Right cardiac atrium (tissue), 5 donors: ENCODE data around the gene CMPK2. TPM values are rescaled to one million over a fixed set of nuclear protein-coding genes. Genes with fewer than 3 reads are reported as not detected.
A peak's percentile ranks its signal among the peaks of the same experiment; 100 is the strongest.

Source experiments
- ATAC-seq, 2 donors: fragments of 200-7000 bp; cut with Tn5 transposase; one replicate each; pipeline versions ENCODE4 v1.8.0 to v1.9.1; 2020; ENCODE audit warnings: moderate library complexity in 2 of 2, mild to moderate bottlenecking in 1 of 2
- DNase-seq, 3 donors: peaks; one replicate each; pipeline ENCODE4 v3.0.0-alpha.2; 2020
- H3K27ac ChIP-seq: one replicate; pipeline ENCODE4 v1.5.1; 2013; ENCODE audit warnings: mild to moderate bottlenecking, low read length, control low read depth, moderate library complexity
- H3K27me3 ChIP-seq: one replicate; pipeline ENCODE4 v1.6.1; 2013; ENCODE audit not compliant: control insufficient read depth, insufficient read depth
- H3K4me1 ChIP-seq: one replicate; pipeline ENCODE4 v1.6.1; 2013; ENCODE audit warnings: low read length; ENCODE audit not compliant: control insufficient read depth, insufficient read depth
- H3K4me3 ChIP-seq: one replicate; pipeline ENCODE4 v1.5.1; 2013; ENCODE audit warnings: low read length, control low read depth
- H3K9me3 ChIP-seq: one replicate; pipeline ENCODE4 v1.6.1; 2013; ENCODE audit warnings: low read length; ENCODE audit not compliant: control insufficient read depth
- WGBS: extraction: QIAGEN DNeasy Blood & Tissue Kit; methylation state at CpG from one replicate; pipeline ENCODE4 v1.1.7; 2013; 5-methylcytosine and 5-hydroxymethylcytosine counted together
- intact Hi-C, 4 donors: fragments of 100-400 bp; cut with DNase I; formaldehyde crosslinking; loops; one replicate each; pipeline versions ENCODE4 v1.11.0 to v1.14.0; 2022 to 2023
- polyA plus RNA-seq: library from polyadenylated mRNA; stranded (reverse); fragments of 200-250 nt; gene quantifications from one replicate; pipeline ENCODE4 v1.2.3, GENCODE V29; 2013
- total RNA-seq, 4 donors: library from RNA; stranded (reverse); fragmentation: NEBNext Ultra II Directional; extraction: Animal tissue kit (Norgen Biotek cat#: 25700); gene quantifications; one replicate each; pipeline ENCODE4 v1.2.1, GENCODE V29; 2021
- donor health status: healthy with polysubstance abuse.
- donor health status: DM: no; HTN: yes; CAD: no.
- donor health status: DM: no; HTN: no; CAD: no.
- donor health status: DM: no; HTN: yes; CAD: no; lungs with severe emphysema.
- donor health status: DM: yes; HTN: yes; CAD: no.

Gene CMPK2
- total and polyA plus RNA-seq, 5 donors: 2.7 to 5.7 (median 3.3) TPM

DNA sequence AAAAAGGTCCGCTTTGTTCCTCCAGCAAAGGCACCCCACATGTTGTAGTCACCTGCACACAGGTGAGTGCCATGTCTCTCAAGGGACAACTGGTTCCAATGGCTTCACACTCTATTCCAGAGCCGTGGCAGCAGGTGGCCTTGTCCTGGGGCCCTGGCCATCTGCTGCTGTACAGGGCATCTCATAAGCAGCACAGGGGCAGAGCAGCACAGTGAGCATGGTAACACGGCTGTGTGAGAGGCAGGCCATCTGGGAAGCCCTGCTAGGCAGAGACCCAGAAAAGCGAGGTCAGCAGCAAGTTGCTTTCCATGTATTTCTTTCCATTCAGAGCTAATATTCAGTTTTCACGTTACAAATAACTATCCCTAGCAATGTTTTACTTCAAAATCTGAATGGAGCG is 54.7 kb downstream of the CMPK2 start:
- intact Hi-C loops: no loop called here
- no peaks in the 10 kb centered on the region for H3K4me1 ChIP-seq
- ATAC-seq: no peak
- H3K9me3 ChIP-seq: no peaks in the 10 kb centered on the region
- no peak overlapping the region for H3K27ac ChIP-seq
- DNase-seq: peak in 1 of 3 donors; percentile 16
- no peaks in the 10 kb centered on the region for H3K27me3 ChIP-seq
- no peak overlapping the region for H3K4me3 ChIP-seq
- whole genome bisulfite sequencing: 85% methylated on average over 6 of the region's 6 CpGs

DNA sequence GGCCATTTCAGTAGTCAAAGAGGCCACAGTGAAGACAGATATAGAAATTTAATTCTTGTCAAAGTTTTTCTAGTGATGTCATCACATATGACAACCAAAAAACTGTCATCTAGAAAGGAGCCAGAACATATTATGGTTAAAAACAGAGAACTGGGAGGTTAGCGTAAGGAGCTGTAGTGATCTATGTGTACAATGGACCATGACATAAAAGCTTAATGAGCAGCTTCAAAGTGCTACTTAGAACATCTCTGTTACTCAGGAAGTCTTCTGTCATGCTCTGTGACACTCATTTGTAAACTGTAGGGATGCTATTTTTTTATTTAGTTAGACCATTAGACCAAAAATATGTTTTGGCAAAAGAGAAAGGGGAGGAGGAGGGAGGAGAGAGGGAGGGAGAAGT is 57.3 kb downstream of the CMPK2 start:
- no peak for ATAC-seq
- Histone ChIP-seq H3K4me3 (no peak overlapping the region), H3K9me3 (no peaks in the 10 kb centered on the region), H3K27me3 (no peaks in the 10 kb centered on the region), H3K27ac (no peak overlapping the region), H3K4me1 (no peaks in the 10 kb centered on the region)
- intact Hi-C loops: no loop called here
- 81% methylated on average over 1 of the region's 1 CpG for WGBS
- no peak for DNase-seq

DNA sequence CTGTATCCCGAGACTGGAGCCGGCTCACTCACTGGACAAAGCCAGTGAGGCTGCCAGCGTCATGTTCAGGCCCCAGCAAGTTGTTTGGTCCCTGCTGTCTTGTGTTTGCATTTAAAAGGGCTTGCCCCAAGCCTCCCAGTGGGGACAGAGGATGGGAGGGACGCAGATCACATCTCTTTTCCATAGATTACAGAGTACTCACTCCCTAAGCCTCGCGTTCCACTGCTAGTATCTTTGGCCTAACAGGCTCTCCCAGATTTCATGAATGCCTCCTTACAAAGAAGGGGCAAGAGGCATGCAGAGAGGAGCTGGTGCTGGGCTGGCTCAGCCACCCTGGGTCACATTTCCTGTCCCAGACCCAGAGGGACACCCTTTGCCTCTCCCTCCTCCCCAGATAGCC is 59.1 kb downstream of the CMPK2 start:
- intact Hi-C loops: no loop called here
- Histone ChIP-seq H3K27me3 (no peaks in the 10 kb centered on the region), H3K4me3 (no peak overlapping the region), H3K27ac (no peak overlapping the region), H3K9me3 (no peaks in the 10 kb centered on the region), H3K4me1 (no peaks in the 10 kb centered on the region)
- ATAC-seq (no peak), DNase-seq (no peak)
- WGBS: 54% methylated on average over 6 of the region's 6 CpGs

DNA sequence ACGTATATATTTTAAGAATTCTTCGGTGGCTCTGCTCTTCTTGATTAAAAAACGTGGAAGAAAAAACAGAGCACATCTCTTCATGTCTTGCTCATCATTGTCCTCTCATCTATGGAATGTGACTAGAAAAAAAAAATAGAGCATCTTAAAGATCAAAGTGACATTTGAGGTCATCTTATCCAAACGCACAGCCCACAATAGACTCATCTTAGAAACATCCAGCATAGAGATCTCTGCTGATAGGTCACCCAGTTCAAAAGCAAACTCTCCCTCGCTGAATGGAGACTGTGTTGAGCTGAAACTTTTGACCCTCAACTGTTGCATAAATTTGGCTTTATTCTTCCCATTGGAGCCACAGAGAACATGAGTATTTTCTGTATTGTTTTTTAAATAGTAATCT is 65.2 kb downstream of the CMPK2 start:
- H3K27me3 ChIP-seq: no peaks in the 10 kb centered on the region
- no peak for ATAC-seq
- intact Hi-C loops: no loop called here
- no peak for DNase-seq
- WGBS: 70% methylated on average over 5 of the region's 5 CpGs
- H3K27ac ChIP-seq: no peak overlapping the region
- H3K4me1 ChIP-seq: no peaks in the 10 kb centered on the region
- H3K4me3 ChIP-seq: no peak overlapping the region
- H3K9me3 ChIP-seq: no peaks in the 10 kb centered on the region

Other genes with a start within 250 kb of the CMPK2 start
- gene RSAD2, start 11.9 kb upstream of the CMPK2 start, total RNA-seq: 1 to 10 TPM; 1.6 to 6.4 (median 5.0) TPM
- 3.0 TPM for gene RSAD2, start 11.9 kb upstream of the CMPK2 start, polyA plus RNA-seq
- 10 to 100 TPM in 3 of 4 donors, 1 to 10 TPM in 1; 5.9 to 14.3 (median 10.5) TPM for gene RNF144A, start 51.5 kb upstream of the CMPK2 start, total RNA-seq
- 4.7 TPM for gene RNF144A, start 51.5 kb upstream of the CMPK2 start, polyA plus RNA-seq